H1 (cell line): ENCODE measurements around the gene SHISA9.

Experiments used
- BRCA1 ChIP-seq: IDR thresholded peaks from 2 replicates; pipeline ENCODE4 v1.6.1; 2012; ENCODE audit warnings: low read depth, low read length, improper control_type of control experiment
- CEBPB ChIP-seq: IDR thresholded peaks from 2 replicates; pipeline ENCODE4 v1.6.1; 2012; ENCODE audit warnings: low read depth, low read length
- CTCF ChIP-seq, 3 experiments: IDR thresholded peaks; 1 replicate in 2 of 3; 2 replicates in 1 of 3; pipeline versions ENCODE4 v1.5.1 to v1.6.1; 2011; ENCODE audit warnings: low read length in 3 of 3, mild to moderate bottlenecking in 3 of 3, inconsistent platforms in 2 of 3, low read depth in 1 of 3, moderate library complexity in 1 of 3; ENCODE audit not compliant: insufficient read depth in 1 of 3; ENCODE audit errors: control extremely low read depth in 1 of 3
- EZH2 ChIP-seq: fragments of 200-600 bp; sonication (generic); IDR thresholded peaks from 2 replicates; pipeline ENCODE4 v1.7.1; 2012; ENCODE audit warnings: low read depth, mild to moderate bottlenecking, moderate library complexity, low read length, inconsistent platforms; ENCODE audit not compliant: severe bottlenecking
- FOSL1 ChIP-seq: IDR thresholded peaks from 2 replicates; pipeline ENCODE4 v1.6.1; 2011; ENCODE audit warnings: mild to moderate bottlenecking, low read depth, low read length, moderate library complexity; ENCODE audit not compliant: insufficient read depth
- GTF2F1 ChIP-seq: IDR thresholded peaks from 2 replicates; pipeline ENCODE4 v1.6.1; 2012; ENCODE audit warnings: low read depth, low read length, improper control_type of control experiment, borderline replicate concordance
- HDAC6 ChIP-seq: IDR thresholded peaks from one replicate; pipeline ENCODE4 v1.7.1; 2012; ENCODE audit warnings: low read depth, mild to moderate bottlenecking, inconsistent platforms, low read length, moderate library complexity
- PHF8 ChIP-seq: fragments of 200-600 bp; sonication (generic); conservative IDR thresholded peaks from 2 replicates; pipeline ENCODE4 v1.7.1; 2012; ENCODE audit warnings: low read depth, mild to moderate bottlenecking, inconsistent platforms, low read length, moderate library complexity
- POLR2A ChIP-seq, 2 experiments: IDR thresholded peaks; 1 replicate in 1 of 2; 2 replicates in 1 of 2; pipeline ENCODE4 v1.6.1; 2011; ENCODE audit warnings: low read depth in 2 of 2, low read length in 2 of 2, mild to moderate bottlenecking in 2 of 2; ENCODE audit errors: control extremely low read depth in 1 of 2
- POLR2AphosphoS5 ChIP-seq: IDR thresholded peaks from 2 replicates; pipeline ENCODE4 v1.6.1; 2011; ENCODE audit warnings: low read depth, low read length
- SIX5 ChIP-seq: IDR thresholded peaks from 2 replicates; pipeline ENCODE4 v1.6.1; 2011; ENCODE audit warnings: mild to moderate bottlenecking, low read depth, low read length
- TBP ChIP-seq: IDR thresholded peaks from 2 replicates; pipeline ENCODE4 v1.6.1; 2011; ENCODE audit warnings: low read depth, low read length, improper control_type of control experiment
- TCF12 ChIP-seq: IDR thresholded peaks from 2 replicates; pipeline ENCODE4 v1.6.1; 2011; ENCODE audit warnings: low read depth, mild to moderate bottlenecking, low read length
- ZNF274 ChIP-seq: IDR thresholded peaks from 2 replicates; pipeline ENCODE4 v1.7.0; 2012; ENCODE audit warnings: low read length, borderline replicate concordance; ENCODE audit errors: extremely low read depth

GRCh38 chr16:13148836-13149235 lies 247.4 kb downstream of the SHISA9 start:
- no peak for TF ChIP-seq TCF12
- no peak for TF ChIP-seq FOSL1
- TF ChIP-seq POLR2AphosphoS5: no peak
- no peak for TF ChIP-seq HDAC6
- no peak for TF ChIP-seq EZH2
- no peak for TF ChIP-seq SIX5
- TF ChIP-seq POLR2A (IDR thresholded peaks at IDR 0.05; ENCODE audit: control extremely low read depth in 1 of 2, low read depth in 2 of 2, low read length in 2 of 2): no peak
- no peak for TF ChIP-seq PHF8
- TF ChIP-seq ZNF274: no peak
- no peak for TF ChIP-seq CTCF (IDR thresholded peaks at IDR 0.05; ENCODE audit: control extremely low read depth in 1 of 3, insufficient read depth in 1 of 3, low read depth in 1 of 3, low read length in 3 of 3)
- no peak for TF ChIP-seq BRCA1
- TF ChIP-seq TBP: no peak
- no peak for TF ChIP-seq CEBPB
- TF ChIP-seq GTF2F1: no peak
